ENCODE data around the gene MPEG1. TPM values are rescaled to one million over a fixed set of nuclear protein-coding genes. Genes with fewer than 3 reads are reported as not detected.

MPEG1 gene
- polyA plus RNA-seq, 1 donor: 9.1 TPM

DNA sequence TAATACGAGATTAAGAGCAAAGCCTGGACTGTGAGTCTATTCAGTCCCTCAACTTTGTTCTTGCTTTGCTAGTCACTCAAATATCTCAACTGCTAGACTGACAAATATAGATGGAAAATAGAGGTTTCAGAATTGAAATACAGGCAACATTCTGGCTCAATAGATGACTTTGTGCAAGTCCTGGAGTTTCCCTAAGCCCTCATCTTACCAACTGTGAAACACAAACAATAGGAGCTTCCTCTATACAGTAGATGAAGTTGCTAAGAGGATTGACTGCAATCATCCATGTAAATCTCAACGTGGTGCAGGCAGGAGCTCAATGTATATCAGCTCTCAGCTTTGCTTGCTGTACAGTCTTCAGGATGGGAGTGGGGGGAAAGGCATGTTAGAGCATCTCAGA is 6.2 kb upstream of the MPEG1 start:
- DNase-seq (ENCODE audit: low read depth): no peak

DNA sequence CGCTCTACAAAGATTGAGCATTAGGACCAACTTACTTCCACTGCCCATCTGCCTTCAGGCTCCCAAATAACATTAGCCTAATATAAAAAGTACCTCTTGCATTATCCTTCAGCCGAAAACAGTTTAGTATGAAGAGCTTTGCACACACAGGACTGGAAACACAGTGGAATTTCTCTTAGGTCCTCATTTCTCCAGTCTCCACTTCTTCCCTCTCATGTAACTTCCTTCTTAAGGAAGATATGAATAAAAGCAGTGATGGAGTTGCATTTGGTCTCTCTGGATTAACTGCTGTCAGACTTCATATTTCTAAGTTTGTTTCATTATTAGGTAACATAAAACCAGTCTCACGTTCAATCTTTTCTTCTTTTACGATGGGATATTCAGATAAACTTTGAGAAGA is 5.6 kb upstream of the MPEG1 start:
- no peak for DNase-seq (ENCODE audit: low read depth)

DNA sequence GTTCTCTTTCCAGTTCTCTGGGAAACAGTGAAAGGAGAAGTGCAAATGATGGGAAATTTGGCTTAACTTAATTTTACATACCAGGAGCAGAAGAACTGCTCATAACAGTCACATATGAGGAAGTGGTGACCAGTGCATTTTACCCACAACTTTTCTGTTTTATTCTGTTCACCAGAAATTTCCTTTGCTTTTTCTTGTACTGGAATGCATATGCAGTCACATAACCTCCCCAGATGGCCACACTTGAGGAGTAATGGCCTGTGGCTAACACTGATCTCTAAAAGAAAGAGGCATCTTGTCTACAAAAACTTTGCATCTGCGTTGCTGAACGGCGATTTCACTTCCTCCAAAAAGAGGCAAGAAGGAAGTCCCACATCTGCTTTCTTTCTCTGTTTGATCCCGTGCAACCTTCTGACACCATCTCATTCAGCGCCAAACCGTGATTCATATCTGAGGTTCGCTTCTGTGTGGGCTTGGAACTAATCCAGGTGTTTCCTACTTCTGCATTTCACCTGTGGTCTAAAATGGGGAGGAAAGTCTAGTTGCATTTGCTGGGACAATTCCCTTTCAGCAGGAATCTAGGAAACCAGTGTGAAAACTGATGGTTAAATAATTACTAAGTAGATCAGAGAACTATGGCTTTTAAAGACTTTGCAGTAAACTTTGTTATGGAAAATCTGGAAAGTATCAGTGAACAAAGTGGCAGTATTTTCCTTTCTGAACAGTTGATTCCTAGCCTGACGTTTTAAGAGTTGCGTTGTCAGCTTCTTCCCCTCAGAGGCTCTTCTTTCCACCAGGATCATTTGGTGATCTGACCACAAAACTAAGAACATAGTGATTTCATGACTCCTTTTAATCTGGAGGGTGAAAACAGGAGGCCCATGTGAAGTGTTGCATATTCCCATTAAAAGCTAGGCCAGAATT is 4.2 kb upstream of the MPEG1 start:
- DNase-seq (ENCODE audit: low read depth): no peak

DNA sequence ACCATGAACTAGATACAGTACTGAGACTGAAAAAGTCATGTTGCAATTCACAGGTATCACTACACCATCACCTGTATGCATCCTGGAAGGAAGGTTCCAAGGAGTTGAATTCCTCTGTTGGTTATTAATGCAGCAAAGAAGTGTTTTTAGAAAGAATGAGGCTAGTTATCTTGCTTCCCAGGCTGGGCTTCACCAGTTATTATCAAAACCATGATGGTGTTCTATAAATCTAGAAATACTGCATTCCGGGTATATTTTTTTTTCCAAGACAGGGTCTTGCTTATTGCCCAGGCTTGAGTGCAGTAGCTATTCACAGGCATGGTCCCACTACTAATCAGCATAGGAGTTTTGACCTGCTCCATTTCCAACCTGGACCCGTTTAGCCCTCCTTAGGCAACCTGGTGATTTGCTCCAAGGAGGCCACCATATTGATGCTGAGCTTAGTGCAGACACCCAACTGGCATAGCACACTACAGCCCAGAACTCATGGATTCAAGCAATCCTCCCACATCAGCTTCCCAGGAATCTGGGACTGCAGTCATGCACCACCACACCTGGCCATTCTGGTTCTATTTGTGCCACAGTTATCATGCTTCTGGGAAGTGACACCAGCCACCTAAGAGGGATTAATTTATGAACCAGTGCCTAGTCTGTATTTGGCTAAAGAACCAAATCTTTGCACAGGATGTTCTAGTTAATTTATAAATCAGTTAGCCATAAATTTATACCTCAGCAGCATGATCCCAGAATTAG is 1.6 kb upstream of the MPEG1 start:
- no peak for DNase-seq (ENCODE audit: low read depth)

DNA sequence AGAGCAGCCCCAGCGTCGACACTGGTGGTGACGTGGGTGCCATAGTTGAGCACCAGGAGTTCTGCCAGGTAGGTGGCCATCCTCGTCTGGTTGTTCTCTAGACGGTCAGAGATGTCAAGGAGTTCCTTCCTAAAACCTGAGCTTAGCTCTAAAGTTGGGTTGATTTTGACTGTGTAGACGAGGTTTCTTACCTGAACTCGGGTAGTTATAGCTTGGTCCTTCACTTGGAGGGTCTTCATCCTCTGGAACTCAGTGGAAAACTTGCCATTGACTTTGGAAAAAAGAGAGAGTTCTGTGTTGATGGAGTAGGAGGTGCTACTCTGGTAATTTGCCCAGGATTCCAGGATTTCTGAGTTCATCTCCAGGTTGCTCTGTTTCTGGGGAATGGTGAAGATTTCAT is 505 bp downstream of the MPEG1 start:
- DNase-seq (ENCODE audit: low read depth): no peak

DNA sequence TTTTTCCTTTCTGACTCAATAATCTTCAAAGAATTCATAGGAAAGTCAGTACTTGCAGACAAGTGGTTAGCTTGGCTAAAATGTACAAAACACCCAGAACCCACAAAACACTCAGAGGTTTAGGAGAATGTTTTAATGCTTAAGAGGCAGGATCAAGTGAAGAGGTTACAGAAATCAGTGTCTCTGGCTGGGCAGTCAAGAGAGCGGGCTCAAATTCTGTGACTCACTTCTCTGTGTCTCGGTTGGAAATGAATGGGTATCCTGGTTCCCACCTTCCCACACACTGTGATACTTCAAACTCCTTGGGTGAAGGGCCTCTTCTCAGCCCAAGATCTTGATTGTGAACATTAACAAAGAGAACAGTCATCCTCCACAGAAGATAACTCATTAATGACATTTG is 3.8 kb downstream of the MPEG1 start:
- DNase-seq (ENCODE audit: low read depth): no peak

DNA sequence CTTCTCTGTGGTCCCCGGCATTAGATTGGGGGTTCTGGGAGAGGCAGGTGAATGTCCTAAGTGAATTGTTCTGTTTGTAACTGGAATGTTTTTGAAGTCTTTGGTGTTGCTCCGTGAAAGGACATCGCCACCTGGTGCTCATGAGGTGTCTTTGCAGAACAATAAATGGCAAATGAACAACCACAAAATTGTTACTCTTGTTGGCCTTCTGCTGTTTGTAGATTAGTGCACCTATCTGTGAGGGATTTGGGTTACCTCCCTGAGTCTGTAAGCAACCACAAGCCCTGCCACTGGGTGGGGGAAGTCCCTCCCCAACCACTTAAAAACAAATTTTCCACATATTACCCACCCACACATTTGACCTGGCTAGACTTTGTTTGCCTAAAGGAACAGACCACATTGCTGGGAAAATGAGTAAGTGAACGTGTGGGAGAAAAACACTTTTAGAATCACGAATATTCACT is 4.7 kb downstream of the MPEG1 start:
- no peak for DNase-seq (ENCODE audit: low read depth)

DNA sequence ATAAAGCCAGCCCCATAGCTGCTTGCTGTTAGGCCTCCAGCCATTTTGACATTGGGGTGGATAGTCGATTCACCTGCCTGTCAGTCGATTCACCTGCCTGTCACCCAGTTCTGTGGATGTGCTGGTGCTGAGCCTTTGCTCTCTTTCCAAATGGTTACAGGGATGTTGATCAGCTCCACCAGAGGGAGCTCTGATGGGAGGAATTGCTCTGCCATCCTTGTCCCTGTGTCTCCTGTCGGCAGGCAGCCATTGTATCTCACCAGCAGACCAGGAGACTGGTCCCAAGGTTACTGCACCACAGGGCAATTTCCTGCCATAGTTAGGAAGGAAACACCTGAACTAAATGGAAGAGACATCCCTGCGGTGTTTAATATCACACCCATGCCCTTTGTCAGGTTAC is 6.1 kb downstream of the MPEG1 start:
- no peak for DNase-seq (ENCODE audit: low read depth)

DNA sequence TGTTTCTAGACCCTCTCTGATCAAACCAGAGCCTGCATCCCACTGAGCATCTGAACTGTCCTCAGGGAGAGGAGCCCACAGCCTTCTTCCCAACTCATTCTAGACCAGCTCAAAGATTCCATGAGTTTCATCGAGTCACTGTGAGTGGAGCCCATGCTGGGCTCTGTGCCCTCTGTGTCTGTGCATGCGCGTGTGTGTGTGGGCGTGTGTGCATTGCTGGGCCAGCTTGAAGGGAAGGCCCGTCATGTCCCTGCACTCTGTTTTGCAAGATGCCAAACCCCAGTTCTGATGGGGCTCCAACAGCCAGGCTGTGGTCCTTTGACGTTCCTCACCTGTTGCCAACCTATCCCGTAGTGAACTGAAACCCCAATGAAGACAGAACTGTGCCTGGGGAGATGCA is 7.1 kb downstream of the MPEG1 start:
- DNase-seq (ENCODE audit: low read depth): no peak

DNA sequence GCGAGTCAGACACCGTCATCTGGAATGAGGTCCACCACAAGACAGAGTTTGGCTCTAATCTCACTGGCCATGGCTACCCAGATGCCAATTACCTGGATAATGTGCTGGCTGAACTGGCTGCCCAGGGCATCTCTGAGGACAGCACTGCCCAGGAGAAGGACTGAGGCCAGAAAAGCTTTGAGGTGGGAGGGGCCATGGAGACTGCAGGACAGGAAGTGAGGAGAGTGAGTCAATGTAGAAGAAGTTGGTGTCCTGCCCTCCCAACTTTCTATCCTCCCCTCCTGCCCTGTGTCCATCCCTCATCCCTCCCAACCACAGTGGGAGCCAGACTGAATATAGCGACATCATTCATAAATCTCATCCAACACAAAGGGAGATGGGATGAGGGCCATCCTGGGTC is 8.0 kb downstream of the MPEG1 start:
- no peak for DNase-seq (ENCODE audit: low read depth)

DNA sequence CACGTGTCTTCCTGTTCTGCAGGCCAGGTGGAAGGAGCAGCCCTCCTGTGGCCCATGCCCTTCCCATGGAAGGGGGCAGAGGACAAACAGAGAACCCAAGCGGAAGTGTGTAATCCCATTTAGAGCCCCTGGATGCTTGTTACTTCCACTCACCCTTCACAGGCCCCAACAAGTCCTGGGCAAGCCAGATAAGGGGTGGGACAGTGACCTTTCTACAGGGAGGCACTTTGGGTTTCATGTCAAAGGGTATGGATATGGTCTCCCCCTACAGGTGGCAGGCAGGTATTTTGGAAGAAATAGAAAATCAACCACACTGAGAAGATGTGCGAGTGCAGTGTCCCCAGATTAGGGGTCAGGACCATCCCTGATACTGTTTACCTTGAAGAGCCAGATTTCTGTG is 11.4 kb downstream of the MPEG1 start:
- DNase-seq (ENCODE audit: low read depth): no peak

DNA sequence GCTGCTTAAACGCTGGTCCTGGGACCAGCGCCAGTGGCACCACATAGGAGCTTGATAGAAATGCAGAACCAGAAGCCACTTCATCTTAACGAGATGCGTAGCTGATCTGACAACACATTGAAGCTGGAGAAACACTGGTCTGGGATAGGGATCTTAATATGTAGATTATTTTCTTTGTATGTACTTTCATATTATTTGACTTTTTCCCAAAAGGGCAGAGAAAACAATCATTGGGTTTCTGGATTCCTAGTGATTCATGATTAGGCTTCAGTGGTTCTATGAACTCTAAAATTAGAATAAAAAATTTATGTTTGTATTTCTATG is 12.3 kb downstream of the MPEG1 start:
- no peak for DNase-seq (ENCODE audit: low read depth)

DNA sequence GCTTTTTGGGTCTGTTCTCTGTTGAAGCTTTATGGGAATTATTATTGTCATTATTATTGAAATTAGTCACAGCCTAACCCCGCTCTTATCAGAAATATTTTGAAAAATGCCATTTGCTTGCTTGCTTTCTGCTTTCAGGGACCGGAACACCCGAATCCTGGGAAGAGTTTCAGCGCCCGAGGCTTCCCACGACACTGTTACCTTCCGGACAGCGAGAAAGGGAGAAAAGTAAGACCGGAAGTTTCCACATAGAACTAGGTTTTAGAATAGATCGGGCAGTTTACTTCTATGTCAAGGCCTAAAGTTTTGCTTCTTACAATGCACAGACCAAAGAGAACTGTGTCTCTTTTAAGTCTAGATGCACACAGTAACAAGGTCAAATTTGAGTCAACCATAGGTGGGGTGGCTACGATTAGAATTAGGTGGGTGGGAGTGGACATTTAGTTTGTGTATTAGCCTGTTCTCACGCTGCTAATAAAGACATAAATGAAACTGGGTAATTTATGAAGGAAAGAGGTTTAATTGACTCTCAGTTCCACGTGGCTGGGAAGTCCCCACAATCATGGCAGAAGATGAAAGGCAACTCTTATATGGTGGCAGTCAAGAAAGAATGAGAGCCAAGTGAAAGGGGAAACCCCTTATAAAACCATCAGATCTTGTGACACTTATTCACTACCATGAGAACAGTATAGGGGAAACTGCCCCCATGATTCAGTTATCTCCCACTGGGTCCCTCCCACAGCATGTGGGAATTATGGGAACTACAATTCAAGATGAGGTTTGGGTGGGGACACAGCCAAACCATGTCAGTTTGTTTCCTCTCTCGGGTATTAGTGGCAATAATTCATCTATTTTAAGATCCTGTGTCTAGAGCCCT is 12.9 kb downstream of the MPEG1 start:
- DNase-seq (ENCODE audit: low read depth): no peak

DNA sequence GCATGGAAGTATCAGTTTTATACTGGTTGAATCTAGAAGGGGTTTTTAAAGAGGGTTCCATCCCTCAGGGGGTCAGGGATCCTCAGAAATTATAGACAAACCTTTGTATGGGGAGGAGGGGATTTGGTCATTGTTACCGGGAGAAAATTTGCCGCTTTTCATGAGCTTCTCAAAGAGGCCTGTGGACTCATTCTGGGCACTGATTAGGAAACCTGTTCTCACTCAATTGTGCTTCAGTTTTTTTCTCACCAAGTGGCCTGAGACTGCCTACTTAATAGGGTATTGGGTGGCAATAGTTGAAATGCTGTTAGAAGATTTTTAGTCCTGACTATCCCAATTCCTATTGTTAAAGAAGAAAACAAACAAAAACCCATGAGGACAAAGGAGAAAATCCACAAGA is 14.0 kb downstream of the MPEG1 start:
- DNase-seq (ENCODE audit: low read depth): no peak

DNA sequence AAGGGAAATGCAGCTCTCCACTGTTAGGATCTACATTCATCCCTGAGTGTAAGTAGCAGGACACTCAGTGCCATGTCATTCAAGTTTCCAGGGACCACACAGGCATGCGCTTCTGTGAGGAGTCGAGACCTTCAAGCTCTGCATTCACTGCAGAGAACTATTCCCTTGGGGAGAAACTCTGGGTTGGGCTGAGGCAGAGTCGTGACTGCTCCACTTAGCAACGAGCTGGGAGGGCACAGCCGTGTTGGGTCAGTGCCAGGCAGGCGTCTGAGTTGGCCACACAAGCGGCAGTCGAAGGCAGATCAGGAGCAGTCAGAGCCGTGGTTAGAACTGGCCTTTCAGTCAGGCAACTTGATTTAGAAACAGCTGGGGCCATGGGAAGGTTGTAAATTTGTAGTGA is 14.7 kb downstream of the MPEG1 start:
- no peak for DNase-seq (ENCODE audit: low read depth)

DNA sequence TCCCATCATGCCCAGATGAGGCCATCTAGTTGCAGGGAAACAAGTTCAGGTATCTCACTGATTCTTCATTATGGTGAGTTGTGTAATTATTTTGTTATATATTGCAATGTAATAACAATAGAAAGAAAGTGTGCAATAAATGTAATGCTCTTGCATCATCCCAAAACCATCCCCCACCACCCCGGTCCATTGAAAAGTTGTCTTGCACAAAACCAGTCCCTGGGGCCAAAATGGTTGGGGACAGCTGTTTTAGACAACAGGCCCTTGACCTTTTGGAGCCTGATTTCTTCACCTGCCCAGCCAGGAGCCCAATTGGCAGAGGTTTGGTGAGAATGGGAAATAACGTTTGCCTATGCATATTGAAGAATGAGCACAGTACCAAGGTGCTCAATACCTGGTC is 15.9 kb downstream of the MPEG1 start:
- DNase-seq (ENCODE audit: low read depth): no peak

DNA sequence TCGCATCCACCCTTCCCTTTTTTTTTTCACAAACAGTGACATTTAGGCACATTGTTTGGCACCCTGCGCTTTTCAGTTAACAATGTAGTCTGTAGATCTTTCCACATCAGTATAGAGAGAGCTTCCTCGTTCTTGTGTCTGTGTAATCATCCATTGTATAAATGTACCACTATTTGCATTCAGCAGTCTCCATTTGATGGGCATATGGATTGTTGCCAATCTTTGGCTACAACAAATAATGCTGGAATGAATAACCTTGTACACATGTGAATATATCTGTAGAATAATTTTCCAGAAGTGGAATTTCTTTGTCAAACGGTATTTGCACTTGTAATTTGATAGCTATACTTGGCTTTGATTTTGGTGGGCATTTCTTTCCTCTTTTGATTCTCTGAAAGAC is 17.1 kb downstream of the MPEG1 start:
- DNase-seq (ENCODE audit: low read depth): no peak

DNA sequence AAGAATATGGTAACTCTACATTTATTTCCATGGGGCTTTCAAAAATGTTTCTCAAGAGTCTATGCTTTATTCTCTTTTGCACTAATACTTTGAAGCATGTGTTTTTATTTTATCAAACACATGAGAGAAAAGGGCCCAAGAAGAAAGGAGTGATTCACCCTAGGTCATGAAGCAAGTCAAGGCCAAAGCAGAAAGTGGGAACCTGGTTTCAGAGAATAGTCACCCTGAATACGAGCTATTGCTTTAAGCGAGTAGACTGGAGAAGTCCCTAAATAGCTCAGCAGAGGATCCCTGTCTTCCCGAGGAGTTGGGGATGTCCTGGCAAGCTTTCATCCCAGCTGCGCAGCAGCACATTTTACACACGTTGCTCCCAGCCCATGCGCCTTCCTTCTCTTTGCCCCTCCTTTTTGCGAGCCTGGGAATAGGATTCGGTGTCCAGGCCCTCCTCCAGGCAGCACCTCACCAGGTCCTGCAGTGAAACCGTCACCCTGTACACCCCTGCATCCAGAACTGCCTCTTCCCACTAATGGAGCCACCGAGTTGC is 19.1 kb downstream of the MPEG1 start:
- no peak for DNase-seq (ENCODE audit: low read depth)

DNA sequence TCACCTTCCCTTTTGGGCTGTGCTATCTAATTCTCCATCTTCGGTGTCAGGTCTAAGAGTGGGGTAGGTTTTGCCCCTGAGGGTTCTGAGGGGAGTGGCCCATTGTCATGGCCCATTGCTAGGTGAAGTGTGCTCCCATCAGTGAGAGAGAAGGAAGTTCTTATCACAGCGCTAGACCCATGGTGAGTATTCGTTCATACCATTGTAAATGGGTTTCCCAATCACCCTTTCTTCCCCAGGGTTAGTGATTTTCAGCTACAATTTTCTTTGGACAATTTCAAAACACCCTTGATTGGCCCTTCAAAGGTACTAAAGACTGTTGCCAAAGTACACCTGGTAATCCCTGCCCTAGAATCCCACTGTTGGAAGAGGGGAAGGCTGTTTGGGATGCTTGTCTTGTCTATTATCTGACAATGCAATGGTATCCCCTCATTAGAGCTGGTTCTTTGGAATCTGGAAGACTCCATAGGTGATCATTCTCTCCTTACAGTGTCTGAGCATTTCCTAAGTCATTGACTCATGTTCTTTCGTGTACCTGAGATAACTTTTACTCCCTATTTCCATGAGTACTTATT is 20.2 kb downstream of the MPEG1 start:
- DNase-seq (ENCODE audit: low read depth): no peak

DNA sequence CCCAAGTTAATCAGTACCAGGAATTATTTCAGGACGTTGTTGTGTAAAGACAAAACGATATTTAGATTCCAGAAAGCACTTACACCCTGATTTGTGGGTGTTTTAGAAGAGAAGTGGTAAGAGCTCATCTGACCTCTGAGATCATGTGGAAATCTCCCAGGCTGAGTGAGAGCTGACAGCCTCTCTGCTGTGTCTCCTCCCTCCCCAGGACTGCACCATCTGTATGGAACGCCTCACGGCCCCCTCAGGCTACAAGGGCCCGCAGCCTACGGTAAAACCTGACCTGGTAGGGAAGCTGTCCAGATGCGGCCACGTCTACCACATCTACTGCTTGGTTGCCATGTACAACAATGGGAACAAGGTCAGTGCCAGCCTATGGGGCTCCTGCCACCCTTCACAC is 20.8 kb downstream of the MPEG1 start:
- no peak for DNase-seq (ENCODE audit: low read depth)

DNA sequence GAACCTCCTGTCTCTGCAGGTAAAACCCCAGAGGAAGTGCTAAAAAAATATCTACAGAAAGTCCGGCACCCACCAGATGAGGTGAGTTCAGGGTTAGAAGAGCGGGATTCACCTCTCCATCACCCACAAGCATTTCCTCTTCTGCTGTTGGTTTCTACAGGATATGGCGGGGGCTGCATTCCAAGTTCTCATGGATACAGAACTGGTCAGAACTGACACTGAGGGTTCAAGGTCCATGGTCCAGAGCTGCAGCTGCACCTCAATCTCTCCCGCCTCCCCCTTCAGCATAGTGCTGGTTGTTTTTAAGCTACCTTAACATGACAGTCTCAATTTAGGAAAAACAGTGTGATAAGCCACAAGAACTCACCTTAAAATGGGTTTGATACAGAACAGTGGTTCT is 21.6 kb downstream of the MPEG1 start:
- DNase-seq (ENCODE audit: low read depth): no peak

DNA sequence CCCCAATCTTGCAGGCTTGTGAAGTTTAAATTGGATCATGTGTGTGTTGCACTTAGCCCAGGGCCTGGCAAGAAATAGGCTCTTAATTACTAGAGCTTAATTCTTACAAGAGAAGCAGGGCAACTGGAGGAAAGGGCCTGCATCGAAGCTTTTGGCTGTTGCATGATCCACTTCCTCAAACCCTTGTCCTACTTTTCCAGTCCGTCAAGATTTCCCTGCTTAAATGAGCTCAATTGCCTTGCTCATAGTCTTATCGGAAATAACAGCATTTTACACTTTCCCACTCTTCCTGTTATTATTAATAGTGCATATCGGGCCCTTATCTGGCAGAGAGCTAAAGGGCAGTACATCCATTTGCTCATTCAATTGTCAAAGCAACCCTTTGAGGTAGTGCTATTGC is 22.7 kb downstream of the MPEG1 start:
- no peak for DNase-seq (ENCODE audit: low read depth)
